Activated CD8-positive, alpha-beta T cell treated with anti-CD3 and anti-CD28 coated beads, Interleukin-2, amount 10 ng/mL, durations not matched to agents 7 days and 5 days (primary cell): ENCODE measurements around the gene NFXL1. TPM values are rescaled to one million over a fixed set of nuclear protein-coding genes. Genes with fewer than 3 reads are reported as not detected.
"Not testable (repeated sequence)": the region's sequence is repeated elsewhere in the genome, so short reads cannot be mapped to it uniquely, and the experiment has no call there.

Experiments used
- ATAC-seq: fragments of 150-1000 bp; cut with Tn5 transposase; one replicate; pipeline ENCODE4 v1.10.0; 2021; ENCODE audit warnings: moderate library complexity
- CTCF ChIA-PET: fragments of 350-600 bp; sonication (Branson Sonifier 250); formaldehyde crosslinking; loops from one replicate; lab custom pipeline; 2021; ENCODE audit warnings: antibody characterized with exemption; lab: Charles Lee
- POLR2A ChIA-PET: fragments of 350-600 bp; sonication (Branson Sonifier 250); formaldehyde crosslinking; loops from one replicate; lab custom pipeline; 2021; ENCODE audit warnings: antibody characterized with exemption; lab: Charles Lee
- DNase-seq: peaks from one replicate; pipeline ENCODE4 v3.0.0-alpha.2; 2020
- H3K27ac Mint-ChIP-seq: one replicate; pipeline ENCODE4 v1.8.0; 2021; ENCODE audit warnings: mild to moderate bottlenecking, mixed read lengths
- H3K27me3 Mint-ChIP-seq: one replicate; pipeline ENCODE4 v1.8.0; 2021; ENCODE audit warnings: low read depth, mixed read lengths
- H3K36me3 Mint-ChIP-seq: one replicate; pipeline ENCODE4 v1.8.0; 2021; ENCODE audit warnings: low read depth, mixed read lengths
- H3K4me1 Mint-ChIP-seq: one replicate; pipeline ENCODE4 v1.8.0; 2021; ENCODE audit warnings: low read depth, mixed read lengths
- H3K4me3 Mint-ChIP-seq: one replicate; pipeline ENCODE4 v1.8.0; 2021; ENCODE audit warnings: mild to moderate bottlenecking, mixed read lengths
- H3K9me3 Mint-ChIP-seq: one replicate; pipeline ENCODE4 v1.8.0; 2022; ENCODE audit warnings: mixed read lengths; ENCODE audit not compliant: insufficient read depth
- total RNA-seq, 2 experiments: library from RNA; stranded (reverse); gene quantifications; one replicate each; pipeline ENCODE4 v1.2.3, GENCODE V29; 2021

The NFXL1 gene
- total RNA-seq, 2 experiments from 2014 or later: 9.5 to 10.6 TPM

DNA sequence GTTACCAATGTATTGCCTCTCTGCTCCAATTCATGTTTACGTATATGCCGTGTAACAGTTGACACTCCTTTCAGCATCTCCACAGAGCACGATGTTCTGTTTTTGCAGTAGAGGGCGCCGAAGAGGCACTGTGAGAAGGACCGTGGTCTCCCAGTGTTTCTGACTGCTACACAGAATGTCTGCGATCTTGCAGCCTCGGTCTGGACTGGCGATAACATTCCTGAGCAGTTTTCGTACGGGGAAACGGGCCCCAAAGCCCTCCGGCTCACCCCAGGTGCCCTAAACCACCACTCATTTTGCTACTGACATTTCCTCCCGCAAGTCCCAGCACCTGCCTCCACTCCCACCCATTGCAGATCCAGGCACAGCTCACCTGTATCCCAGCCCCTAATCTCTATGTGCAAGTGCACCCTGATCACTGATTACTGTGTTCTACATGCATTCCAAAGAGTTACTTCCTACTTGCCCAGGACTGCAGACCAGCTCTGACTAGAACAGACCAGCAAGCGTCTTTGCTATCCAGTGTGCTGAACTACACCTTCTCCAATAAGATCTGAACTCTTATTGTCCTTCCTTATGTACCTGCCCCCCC is 12.4 kb upstream of the NFXL1 start:
- CTCF ChIA-PET: interaction anchor here (1.0 to 2.4 kb wide), 4 partner anchors 10 to 139 kb away, joined by 3 to 9 read pairs (median 4); partner anchors contain the start of gene NFXL1
- H3K27me3 Mint-ChIP-seq: peaks cover 23% of the 10 kb centered on the region
- H3K36me3 Mint-ChIP-seq: no peaks in the 10 kb centered on the region
- peaks cover 7% of the 10 kb centered on the region for H3K4me1 Mint-ChIP-seq
- H3K4me3 Mint-ChIP-seq: peak overlapping the region; percentile 35
- DNase-seq (peak; percentile 67), ATAC-seq (peak; percentile 99)
- H3K27ac Mint-ChIP-seq: no peak overlapping the region
- POLR2A ChIA-PET: no interaction called here
- H3K9me3 Mint-ChIP-seq: no peaks in the 10 kb centered on the region

GRCh38 chr4:47923261-47923608 is 8.9 kb upstream of the NFXL1 start:
- H3K36me3 Mint-ChIP-seq, ATAC-seq, H3K27ac Mint-ChIP-seq, H3K9me3 Mint-ChIP-seq, DNase-seq, H3K4me3 Mint-ChIP-seq, POLR2A ChIA-PET, H3K4me1 Mint-ChIP-seq: not testable (repeated sequence)
- CTCF ChIA-PET: interaction anchor here (1.0 kb wide), 1 partner anchor 33 kb away, joined by 3 read pairs; no protein-coding TSS in a partner anchor
- H3K27me3 Mint-ChIP-seq: peaks cover 35% of the 10 kb centered on the region

DNA sequence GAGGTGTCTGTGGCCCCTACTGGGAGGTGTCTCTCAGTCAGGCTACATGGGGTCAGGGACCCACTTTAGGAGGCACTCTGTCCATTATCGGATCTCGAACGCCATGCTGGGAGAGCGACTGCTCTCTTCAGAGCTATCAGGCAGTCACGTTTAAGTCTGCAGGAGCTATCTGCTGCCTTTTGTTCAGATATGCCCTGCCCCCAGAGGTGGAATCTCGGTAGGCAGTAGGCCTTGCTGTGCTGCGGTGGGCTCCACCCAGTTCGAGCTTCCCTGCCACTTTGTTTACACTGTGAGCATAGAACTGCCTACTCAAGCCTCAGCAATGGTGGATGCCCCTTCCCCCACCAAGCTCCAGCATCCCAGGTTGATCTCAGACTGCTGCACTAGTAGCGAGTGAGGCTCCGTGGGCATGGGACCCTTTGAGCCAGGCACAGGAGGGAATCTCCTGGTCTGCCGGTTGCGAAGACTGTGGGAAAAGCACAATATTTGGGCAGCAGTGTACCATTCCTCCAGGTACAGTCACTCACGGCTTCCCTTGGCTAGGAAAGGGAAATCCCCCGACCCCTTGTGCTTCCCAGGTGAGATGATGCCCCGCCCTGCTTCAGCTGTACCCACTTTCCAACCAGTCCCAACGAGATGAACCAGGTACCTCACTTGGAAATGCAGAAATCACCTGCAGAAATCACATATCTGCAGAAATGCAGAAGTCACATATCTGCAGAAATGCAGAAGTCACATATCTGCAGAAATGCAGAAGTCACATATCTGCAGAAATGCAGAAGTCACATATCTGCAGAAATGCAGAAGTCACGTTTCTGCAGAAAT is 8.3 kb upstream of the NFXL1 start:
- CTCF ChIA-PET: interaction anchor here (1.0 kb wide), 1 partner anchor 165 kb away, joined by 3 read pairs; no protein-coding TSS in a partner anchor
- H3K27ac Mint-ChIP-seq, H3K4me1 Mint-ChIP-seq, H3K36me3 Mint-ChIP-seq, H3K9me3 Mint-ChIP-seq, H3K4me3 Mint-ChIP-seq, ATAC-seq, POLR2A ChIA-PET, DNase-seq: not testable (repeated sequence)
- H3K27me3 Mint-ChIP-seq: peaks cover 31% of the 10 kb centered on the region

DNA sequence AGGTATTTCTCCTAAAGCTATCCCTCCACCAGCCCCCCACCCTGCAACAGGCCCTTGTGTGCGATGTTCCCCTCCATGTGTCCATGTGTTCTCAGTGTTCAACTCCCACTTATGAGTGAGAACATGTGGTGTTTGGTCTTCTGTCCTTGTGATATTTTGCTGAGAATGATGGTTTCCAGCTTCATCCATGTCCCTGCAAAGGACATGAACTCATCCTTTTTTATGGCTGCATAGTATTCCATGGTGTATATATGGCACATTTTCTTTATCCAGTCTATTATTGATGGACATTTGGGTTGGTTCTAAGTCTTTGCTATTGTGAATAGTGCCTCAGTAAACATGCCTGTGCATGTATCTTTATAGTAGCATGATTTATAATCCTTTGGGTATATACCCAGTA is 2.8 kb upstream of the NFXL1 start:
- CTCF ChIA-PET: interaction anchor here (0.7 to 2.9 kb wide), 2 partner anchors 8 to 10 kb away, joined by 4 to 9 read pairs; no protein-coding TSS in a partner anchor
- H3K36me3 Mint-ChIP-seq, H3K4me3 Mint-ChIP-seq, DNase-seq, POLR2A ChIA-PET, ATAC-seq, H3K9me3 Mint-ChIP-seq, H3K27ac Mint-ChIP-seq: not testable (repeated sequence)
- Mint-ChIP-seq H3K27me3 (peaks cover 11% of the 10 kb centered on the region), H3K4me1 (peaks cover 19% of the 10 kb centered on the region)

DNA sequence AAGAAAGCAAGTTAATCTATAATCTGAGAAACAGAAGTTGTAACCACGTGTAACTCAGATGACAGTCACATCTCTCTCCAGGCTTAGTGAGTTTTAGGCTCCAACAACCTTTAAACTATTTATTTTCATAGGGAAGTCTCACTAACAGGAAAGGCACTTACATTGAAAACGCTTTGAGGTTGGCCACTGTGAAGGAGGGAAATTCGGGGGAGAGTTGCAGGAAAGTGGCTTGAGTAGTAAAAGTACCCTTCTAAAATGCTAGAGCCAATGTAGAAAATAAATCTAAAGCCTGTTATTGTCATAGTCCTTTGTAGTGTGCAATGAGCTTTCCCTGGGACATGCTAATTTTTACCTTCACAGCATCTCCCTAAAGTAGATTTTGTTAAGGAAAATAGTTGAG is 995 bp upstream of the NFXL1 start:
- CTCF ChIA-PET: interaction anchor here (1.4 to 2.9 kb wide), 3 partner anchors 10 to 18 kb away, joined by 4 to 9 read pairs (median 5); no protein-coding TSS in a partner anchor
- ATAC-seq (no peak), DNase-seq (no peak)
- peaks cover 35% of the 10 kb centered on the region for H3K4me1 Mint-ChIP-seq
- H3K27me3 Mint-ChIP-seq: peaks cover 7% of the 10 kb centered on the region
- H3K36me3 Mint-ChIP-seq: peaks cover 16% of the 10 kb centered on the region
- peak overlapping the region; percentile 93 for H3K4me3 Mint-ChIP-seq
- POLR2A ChIA-PET: no interaction called here
- no peak overlapping the region for H3K27ac Mint-ChIP-seq
- H3K9me3 Mint-ChIP-seq: no peaks in the 10 kb centered on the region

GRCh38 chr4:47914926-47915237 is 499 bp upstream of the NFXL1 start:
- Mint-ChIP-seq H3K4me1 (peaks cover 37% of the 10 kb centered on the region), H3K36me3 (peaks cover 20% of the 10 kb centered on the region), H3K27me3 (peaks cover 4% of the 10 kb centered on the region), H3K9me3 (no peaks in the 10 kb centered on the region), H3K27ac (peak overlapping the region; percentile 79), H3K4me3 (peak overlapping the region; percentile 93)
- no peak for DNase-seq
- ChIA-PET POLR2A (interaction anchor here (1.3 kb wide), 1 partner anchor 426 kb away, joined by 3 read pairs; the partner anchor contains the start of gene SLAIN2), CTCF (interaction anchor here (0.7 to 2.9 kb wide), 4 partner anchors 10 to 19 kb away, joined by 3 to 9 read pairs (median 4); no protein-coding TSS in a partner anchor)
- no peak for ATAC-seq

GRCh38 chr4:47913861-47914219 is 543 bp downstream of the NFXL1 start:
- H3K4me3 Mint-ChIP-seq: peak overlapping the region; percentile 93
- peaks cover 2% of the 10 kb centered on the region for H3K27me3 Mint-ChIP-seq
- DNase-seq: peak; percentile 50
- H3K4me1 Mint-ChIP-seq: peaks cover 37% of the 10 kb centered on the region
- CTCF ChIA-PET: no interaction called here
- no peaks in the 10 kb centered on the region for H3K9me3 Mint-ChIP-seq
- peak; percentile 47 for ATAC-seq
- POLR2A ChIA-PET: interaction anchor here (1.3 kb wide), 1 partner anchor 427 kb away, joined by 3 read pairs; the partner anchor contains the start of gene SLAIN2
- peak overlapping the region; percentile 94 for H3K27ac Mint-ChIP-seq
- H3K36me3 Mint-ChIP-seq: peaks cover 24% of the 10 kb centered on the region

- no peak for DNase-seq
- peak overlapping the region; percentile 93 for H3K4me3 Mint-ChIP-seq
- peaks cover 37% of the 10 kb centered on the region for H3K4me1 Mint-ChIP-seq
- ATAC-seq: no peak
- no peaks in the 10 kb centered on the region for H3K27me3 Mint-ChIP-seq
- H3K9me3 Mint-ChIP-seq: no peaks in the 10 kb centered on the region
- peaks cover 24% of the 10 kb centered on the region for H3K36me3 Mint-ChIP-seq
- H3K27ac Mint-ChIP-seq: peak overlapping the region; percentile 94
- ChIA-PET CTCF (interaction anchor here (0.7 kb wide), 1 partner anchor 250 kb away, joined by 3 read pairs; no protein-coding TSS in a partner anchor), POLR2A (interaction anchor here (1.3 to 1.6 kb wide), 2 partner anchors 225 to 428 kb away, joined by 3 to 4 read pairs; partner anchors contain the start of gene SLAIN2)
Observed at GRCh38 chr4:47913330-47913729, 1.1 kb downstream of the NFXL1 start.

DNA sequence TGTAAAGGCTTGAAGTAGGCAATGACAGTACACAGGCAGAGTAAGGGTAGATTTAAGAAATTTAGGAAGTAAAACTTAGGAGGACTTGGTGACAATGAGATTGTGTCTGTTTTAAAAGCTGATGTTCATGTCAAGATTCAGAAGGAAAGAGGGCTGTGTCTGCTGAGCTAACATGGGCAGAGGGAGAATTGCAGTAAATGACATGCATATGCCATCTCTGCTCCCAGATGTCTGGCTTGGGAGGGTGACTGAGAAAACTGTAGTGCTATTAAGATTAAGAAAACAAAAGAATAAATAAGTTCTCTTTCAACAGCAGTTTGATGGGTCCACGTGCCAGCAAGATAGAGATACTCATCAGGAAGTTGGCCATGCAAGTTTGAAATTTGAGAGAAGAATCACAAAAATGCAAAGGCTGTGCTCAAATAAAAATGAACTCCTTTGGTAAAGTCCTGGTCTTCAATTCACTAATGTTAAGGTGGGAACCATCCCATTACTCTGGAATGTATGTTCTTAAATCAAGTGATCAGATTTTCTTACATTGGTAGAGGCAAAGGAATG is 7.2 kb downstream of the NFXL1 start:
- ChIA-PET CTCF (interaction anchor here (0.9 kb wide), 1 partner anchor 9 kb away, joined by 3 read pairs; no protein-coding TSS in a partner anchor), POLR2A (no interaction called here)
- no peaks in the 10 kb centered on the region for H3K27me3 Mint-ChIP-seq
- no peak overlapping the region for H3K27ac Mint-ChIP-seq
- H3K36me3 Mint-ChIP-seq: peaks cover 35% of the 10 kb centered on the region
- no peaks in the 10 kb centered on the region for H3K9me3 Mint-ChIP-seq
- H3K4me1 Mint-ChIP-seq: peaks cover 17% of the 10 kb centered on the region
- no peak overlapping the region for H3K4me3 Mint-ChIP-seq
- ATAC-seq (no peak), DNase-seq (no peak)

- peaks cover 45% of the 10 kb centered on the region for H3K36me3 Mint-ChIP-seq
Observed at GRCh38 chr4:47899639-47900038, 14.7 kb downstream of the NFXL1 start.

GRCh38 chr4:47891928-47892327 is 22.5 kb downstream of the NFXL1 start:
- no peaks in the 10 kb centered on the region for H3K27me3 Mint-ChIP-seq
- H3K4me1 Mint-ChIP-seq: peaks cover 6% of the 10 kb centered on the region
- no peak overlapping the region for H3K4me3 Mint-ChIP-seq
- ChIA-PET CTCF (no interaction called here), POLR2A (no interaction called here)
- peaks cover 56% of the 10 kb centered on the region for H3K36me3 Mint-ChIP-seq
- DNase-seq: no peak
- no peaks in the 10 kb centered on the region for H3K9me3 Mint-ChIP-seq
- no peak overlapping the region for H3K27ac Mint-ChIP-seq
- no peak for ATAC-seq

More at GRCh38 chr4:47899639-47900038, 14.7 kb downstream of the NFXL1 start:
- DNase-seq (no peak), ATAC-seq (no peak)
- H3K27me3 Mint-ChIP-seq: no peaks in the 10 kb centered on the region
- ChIA-PET CTCF (interaction anchor here (0.8 kb wide), 1 partner anchor 58 kb away, joined by 3 read pairs; no protein-coding TSS in a partner anchor), POLR2A (no interaction called here)
- H3K27ac Mint-ChIP-seq: no peak overlapping the region
- no peaks in the 10 kb centered on the region for H3K9me3 Mint-ChIP-seq
- no peak overlapping the region for H3K4me3 Mint-ChIP-seq
- no peaks in the 10 kb centered on the region for H3K4me1 Mint-ChIP-seq
